Stimulated activated CD8-positive, alpha-beta memory T cell treated with anti-CD3 and anti-CD28 coated beads, Interleukin-15, amount 100 ng/mL, for 1 hour (primary cell): Measurements from ENCODE around the gene PPP1R7.
A peak's percentile ranks its signal among the peaks of the same experiment; 100 is the strongest.
"Not testable (repeated sequence)": the region's sequence is repeated elsewhere in the genome, so short reads cannot be mapped to it uniquely, and the experiment has no call there.

Source experiments
- DNase-seq: peaks from one replicate; pipeline ENCODE4 v3.0.0-alpha.2; 2020; ENCODE audit warnings: low read depth

The PPP1R7 gene

GRCh38 chr2:241149925-241150659, at the start of gene PPP1R7:
Gene PPP1R7, plus strand, starts transcription at chr2:241150467. Its CDS starts 29 bp downstream, at chr2:241150496.
- peak; percentile 86 for DNase-seq

- peak; percentile 70 for DNase-seq
Measured at GRCh38 chr2:241102239-241102803, 47.9 kb upstream of the PPP1R7 start, which contains the start of gene MTERF4. Gene MTERF4, minus strand, starts transcription at chr2:241102287. Its CDS starts 14 bp downstream, at chr2:241102273.

GRCh38 chr2:241103176-241103595, 47.1 kb upstream of the PPP1R7 start:
- no peak for DNase-seq

GRCh38 chr2:241104611-241105010, 45.7 kb upstream of the PPP1R7 start:
- not testable (repeated sequence) for DNase-seq

GRCh38 chr2:241105641-241106040, 44.6 kb upstream of the PPP1R7 start:
- DNase-seq, result no peak

- DNase-seq, result no peak
Measured at GRCh38 chr2:241107031-241107783, 43.1 kb upstream of the PPP1R7 start.

GRCh38 chr2:241108271-241109209, 41.7 kb upstream of the PPP1R7 start:
- DNase-seq, result no peak

- DNase-seq, result no peak
Measured at GRCh38 chr2:241109210-241110088, 40.8 kb upstream of the PPP1R7 start.

GRCh38 chr2:241110089-241110606, 40.1 kb upstream of the PPP1R7 start:
- no peak for DNase-seq

GRCh38 chr2:241110607-241111439, 39.4 kb upstream of the PPP1R7 start:
- DNase-seq, result no peak

- no peak for DNase-seq
Measured at GRCh38 chr2:241111440-241111805, 38.8 kb upstream of the PPP1R7 start.

GRCh38 chr2:241112046-241112445, 38.2 kb upstream of the PPP1R7 start:
- DNase-seq, result no peak

- DNase-seq, result no peak
Measured at GRCh38 chr2:241112592-241112991, 37.7 kb upstream of the PPP1R7 start.

- DNase-seq, result no peak
Measured at GRCh38 chr2:241114836-241115235, 35.4 kb upstream of the PPP1R7 start.

GRCh38 chr2:241115361-241115760, 34.9 kb upstream of the PPP1R7 start:
- no peak for DNase-seq

GRCh38 chr2:241116606-241117560, 33.4 kb upstream of the PPP1R7 start:
- no peak for DNase-seq

- DNase-seq, result no peak
Measured at GRCh38 chr2:241118737-241119505, 31.3 kb upstream of the PPP1R7 start.

- DNase-seq, result no peak
Measured at GRCh38 chr2:241120440-241120839, 29.8 kb upstream of the PPP1R7 start.
